Neural progenitor cell (in vitro differentiated cells): Measurements from ENCODE around the gene GP2. TPM values are rescaled to one million over a fixed set of nuclear protein-coding genes. Genes with fewer than 3 reads are reported as not detected.
"Not testable (repeated sequence)": the region's sequence is repeated elsewhere in the genome, so short reads cannot be mapped to it uniquely, and the experiment has no call there.

ENCODE experiments used
- DNase-seq: peaks from one replicate; pipeline ENCODE4 v3.0.0-alpha.2; 2016; ENCODE audit warnings: low spot score
- H2AFZ ChIP-seq: fragments of 200-600 bp; sonication (generic); replicated peaks from 2 replicates; pipeline ENCODE4 v1.6.1; 2016; ENCODE audit warnings: antibody characterized with exemption
- H3F3A ChIP-seq: fragments of 200-600 bp; sonication (generic); 2 replicates; pipeline ENCODE4 v1.6.1; 2016; ENCODE audit warnings: antibody characterized with exemption, low read depth
- H3K27ac ChIP-seq: fragments of 200-600 bp; sonication (generic); 2 replicates; pipeline ENCODE4 v1.5.1; 2016; ENCODE audit warnings: mild to moderate bottlenecking
- H3K27me3 ChIP-seq: fragments of 200-600 bp; sonication (generic); 2 replicates; pipeline ENCODE4 v1.6.1; 2016; ENCODE audit warnings: mild to moderate bottlenecking, moderate library complexity
- H3K36me3 ChIP-seq: fragments of 200-600 bp; sonication (generic); 2 replicates; pipeline ENCODE4 v1.5.1; 2016
- H3K4me1 ChIP-seq: fragments of 200-600 bp; sonication (generic); 2 replicates; pipeline ENCODE4 v1.6.1; 2016; ENCODE audit warnings: mixed run types
- H3K4me2 ChIP-seq: fragments of 200-600 bp; sonication (generic); 2 replicates; pipeline ENCODE4 v1.6.1; 2016
- H3K4me3 ChIP-seq: fragments of 200-600 bp; sonication (generic); 2 replicates; pipeline ENCODE4 v1.5.1; 2016
- H3K79me2 ChIP-seq: fragments of 200-600 bp; sonication (generic); 2 replicates; pipeline ENCODE4 v1.6.1; 2016; ENCODE audit warnings: low read depth
- H3K9ac ChIP-seq: fragments of 200-600 bp; sonication (generic); 2 replicates; pipeline ENCODE4 v1.6.1; 2016
- H3K9me3 ChIP-seq: fragments of 200-600 bp; sonication (generic); 2 replicates; pipeline ENCODE4 v1.5.1; 2016; ENCODE audit warnings: low read depth
- H4K20me1 ChIP-seq: fragments of 200-600 bp; sonication (generic); 2 replicates; pipeline ENCODE4 v1.6.1; 2016; ENCODE audit warnings: low read depth
- H3K27ac Mint-ChIP-seq: 3 replicates; pipeline ENCODE4 v1.8.0; 2021; ENCODE audit warnings: mixed read lengths
- H3K27me3 Mint-ChIP-seq: 2 replicates; pipeline ENCODE4 v1.8.0; 2022; ENCODE audit warnings: low read depth, mild to moderate bottlenecking, inconsistent platforms, moderate library complexity, mixed read lengths; ENCODE audit not compliant: insufficient read depth
- H3K36me3 Mint-ChIP-seq: 3 replicates; pipeline ENCODE4 v1.8.0; 2021; ENCODE audit warnings: mixed read lengths
- H3K4me1 Mint-ChIP-seq: 3 replicates; pipeline ENCODE4 v1.8.0; 2021; ENCODE audit warnings: mixed read lengths
- H3K4me3 Mint-ChIP-seq: 3 replicates; pipeline ENCODE4 v1.8.0; 2021; ENCODE audit warnings: mild to moderate bottlenecking, moderate library complexity, mixed read lengths
- H3K9me3 Mint-ChIP-seq: 3 replicates; pipeline ENCODE4 v1.8.0; 2020; ENCODE audit warnings: mixed read lengths
- CTCF ChIP-seq: fragments of 200-600 bp; sonication (generic); IDR thresholded peaks from 2 replicates; pipeline ENCODE4 v1.5.1; 2017; ENCODE audit warnings: antibody characterized with exemption, mild to moderate bottlenecking
- EZH2 ChIP-seq: fragments of 200-600 bp; sonication (generic); IDR thresholded peaks from 2 replicates; pipeline ENCODE4 v1.6.1; 2017; ENCODE audit warnings: antibody characterized with exemption, mild to moderate bottlenecking, moderate library complexity
- EZH2phosphoT487 ChIP-seq: fragments of 200-600 bp; sonication (generic); IDR thresholded peaks from 2 replicates; pipeline ENCODE4 v1.6.1; 2017; ENCODE audit warnings: antibody characterized with exemption
- total RNA-seq: library from RNA; depleted of rRNA; stranded (reverse); fragments of >200 nt; gene quantifications from 2 replicates; pipeline ENCODE4 v1.2.3, GENCODE V29; 2015; ENCODE audit warnings: low replicate concordance

The GP2 gene
- total RNA-seq, 1 donor from 2014 or later = not detected

GRCh38 chr16:20323591-20324117, 3.7 kb downstream of the GP2 start:
- no peaks in the 10 kb centered on the region for H3K4me1 ChIP-seq
- Mint-ChIP-seq H3K36me3 (no peaks in the 10 kb centered on the region), H3K4me3 (no peak overlapping the region), H3K4me1 (no peaks in the 10 kb centered on the region), H3K27ac (no peak overlapping the region), H3K9me3 (no peaks in the 10 kb centered on the region), H3K27me3 (peaks cover 14% of the 10 kb centered on the region)
- H3F3A ChIP-seq = no peaks in the 10 kb centered on the region
- no peak overlapping the region for H3K4me2 ChIP-seq
- H3K9ac ChIP-seq = no peak overlapping the region
- H3K79me2 ChIP-seq = no peaks in the 10 kb centered on the region
- no peak for TF ChIP-seq EZH2
- TF ChIP-seq EZH2phosphoT487 = no peak
- no peak for TF ChIP-seq CTCF
- no peaks in the 10 kb centered on the region for H3K36me3 ChIP-seq
- H3K27me3 ChIP-seq = no peaks in the 10 kb centered on the region
- H3K9me3 ChIP-seq = no peaks in the 10 kb centered on the region
- no peak overlapping the region for H3K4me3 ChIP-seq
- H4K20me1 ChIP-seq = no peaks in the 10 kb centered on the region
- no peak for DNase-seq
- no peak overlapping the region for H2AFZ ChIP-seq
- H3K27ac ChIP-seq = no peak overlapping the region

- Histone ChIP-seq H3F3A (no peaks in the 10 kb centered on the region), H3K4me1 (no peaks in the 10 kb centered on the region), H3K9ac (no peak overlapping the region), H2AFZ (no peak overlapping the region), H3K9me3 (no peaks in the 10 kb centered on the region), H3K27me3 (no peaks in the 10 kb centered on the region), H3K36me3 (no peaks in the 10 kb centered on the region), H3K79me2 (no peaks in the 10 kb centered on the region), H4K20me1 (no peaks in the 10 kb centered on the region), H3K4me2 (no peak overlapping the region), H3K27ac (no peak overlapping the region), H3K4me3 (no peak overlapping the region)
- no peak for DNase-seq
- Mint-ChIP-seq H3K36me3 (no peaks in the 10 kb centered on the region), H3K27ac (no peak overlapping the region), H3K4me3 (no peak overlapping the region), H3K27me3 (peaks cover 14% of the 10 kb centered on the region), H3K9me3 (no peaks in the 10 kb centered on the region), H3K4me1 (no peaks in the 10 kb centered on the region)
- TF ChIP-seq CTCF (no peak), EZH2 (no peak), EZH2phosphoT487 (no peak)
Observed at GRCh38 chr16:20322696-20323095, 4.6 kb downstream of the GP2 start.

DNA sequence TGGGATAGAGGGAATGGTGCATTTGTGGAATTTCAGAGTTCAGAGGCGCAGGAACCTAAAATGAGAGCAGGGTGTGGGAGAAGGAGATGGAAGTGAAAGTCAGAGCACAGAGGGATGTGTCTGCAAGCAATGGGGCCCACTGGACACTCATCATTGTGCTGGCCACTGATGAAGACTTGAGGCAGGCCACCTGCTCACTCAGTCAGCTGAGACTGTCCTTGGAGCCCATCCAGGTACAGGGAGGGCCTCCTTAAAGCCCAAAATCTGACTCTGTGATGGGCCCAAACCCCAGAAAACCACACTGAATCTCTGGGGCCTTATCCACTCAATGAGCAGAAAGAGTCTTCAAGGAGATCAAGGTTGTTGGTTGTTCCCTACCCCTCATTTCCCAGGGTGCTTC, 5.6 kb downstream of the GP2 start:
- H3K4me1 Mint-ChIP-seq = no peaks in the 10 kb centered on the region
- Histone ChIP-seq H3K9ac (no peak overlapping the region), H3K27ac (no peak overlapping the region), H4K20me1 (no peaks in the 10 kb centered on the region), H3K4me2 (no peak overlapping the region), H3K27me3 (no peaks in the 10 kb centered on the region), H3F3A (no peaks in the 10 kb centered on the region), H3K79me2 (no peaks in the 10 kb centered on the region), H3K36me3 (no peaks in the 10 kb centered on the region), H3K4me3 (no peak overlapping the region), H3K9me3 (no peaks in the 10 kb centered on the region), H3K4me1 (no peaks in the 10 kb centered on the region), H2AFZ (no peak overlapping the region)
- H3K4me3 Mint-ChIP-seq = no peak overlapping the region
- no peaks in the 10 kb centered on the region for H3K36me3 Mint-ChIP-seq
- H3K9me3 Mint-ChIP-seq = no peaks in the 10 kb centered on the region
- TF ChIP-seq EZH2 (no peak), CTCF (no peak), EZH2phosphoT487 (no peak)
- peaks cover 14% of the 10 kb centered on the region for H3K27me3 Mint-ChIP-seq
- DNase-seq = no peak
- H3K27ac Mint-ChIP-seq = no peak overlapping the region

DNA sequence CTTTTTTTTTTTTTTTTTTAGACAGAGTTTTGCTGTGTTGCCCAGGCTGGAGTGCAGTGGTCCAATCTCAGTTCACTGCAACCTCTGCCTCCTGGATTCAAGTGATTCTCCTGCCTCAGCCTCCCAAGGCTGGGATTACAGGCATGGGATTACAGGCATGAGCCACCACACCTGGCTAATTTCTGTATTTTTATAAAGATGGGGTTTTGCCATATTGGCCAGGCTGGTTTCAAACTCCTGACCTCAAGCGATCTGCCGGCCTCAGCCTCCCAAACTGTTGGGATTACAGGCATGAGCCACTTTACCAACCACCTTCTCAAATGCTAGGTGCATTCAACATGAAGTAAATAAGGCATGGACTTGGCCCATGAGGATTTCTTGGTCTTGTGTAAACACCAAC, 6.3 kb downstream of the GP2 start:
- not testable (repeated sequence) for H3K9me3 ChIP-seq, H3K27ac ChIP-seq, H3F3A ChIP-seq, H3K9ac ChIP-seq, H3K27ac Mint-ChIP-seq, DNase-seq, H3K9me3 Mint-ChIP-seq, H3K36me3 ChIP-seq, H3K4me3 ChIP-seq, H3K4me1 Mint-ChIP-seq, H3K27me3 ChIP-seq, H3K4me3 Mint-ChIP-seq, H2AFZ ChIP-seq, H3K36me3 Mint-ChIP-seq, H3K4me1 ChIP-seq, H3K79me2 ChIP-seq, H4K20me1 ChIP-seq, H3K4me2 ChIP-seq
- H3K27me3 Mint-ChIP-seq = peaks cover 14% of the 10 kb centered on the region
